ENCODE data around the gene TMC5. TPM values are rescaled to one million over a fixed set of nuclear protein-coding genes. Genes with fewer than 3 reads are reported as not detected.
"Not testable (repeated sequence)": the region's sequence is repeated elsewhere in the genome, so short reads cannot be mapped to it uniquely, and the experiment has no call there.

TMC5 gene
- total RNA-seq, 1 experiment from 2014 or later, result not detected

GRCh38 chr16:19543278-19543996 is 125.8 kb downstream of the TMC5 start:
- H3K9me3 ChIP-seq (replicated peaks); DNase-seq; H3K4me3 ChIP-seq; H3K27ac ChIP-seq; H3K4me1 ChIP-seq; H3K27me3 ChIP-seq: not testable (repeated sequence)
- H3K36me3 ChIP-seq, result peaks cover 69% of the 10 kb centered on the region

GRCh38 chr16:19548144-19548543 is 130.5 kb downstream of the TMC5 start:
- no peak overlapping the region for H3K4me3 ChIP-seq
- DNase-seq, result no peak
- H3K9me3 ChIP-seq (replicated peaks), result no peaks in the 10 kb centered on the region
- no peak overlapping the region for H3K27ac ChIP-seq
- no peaks in the 10 kb centered on the region for H3K27me3 ChIP-seq
- H3K36me3 ChIP-seq, result peaks cover 56% of the 10 kb centered on the region
- no peaks in the 10 kb centered on the region for H3K4me1 ChIP-seq

Other genes with a start within 250 kb of the TMC5 start
- gene SYT17, start 249.6 kb upstream of the TMC5 start, total RNA-seq (2014; rRNA removed; shearing (Covaris generic)), result 10.6 and 11.3 TPM in 2 replicates
- not detected in 2 replicates for gene CLEC19A, start 132.2 kb upstream of the TMC5 start, total RNA-seq (2014; rRNA removed; shearing (Covaris generic))
- gene GDE1, start 104.2 kb downstream of the TMC5 start, total RNA-seq (2014; rRNA removed; shearing (Covaris generic)), result 39.5 and 45.3 TPM in 2 replicates
- gene CCP110, start 106.1 kb downstream of the TMC5 start, total RNA-seq (2014; rRNA removed; shearing (Covaris generic)), result 30.3 and 37.2 TPM in 2 replicates
- 18.8 and 20.8 TPM in 2 replicates for gene VPS35L, start 137.8 kb downstream of the TMC5 start, total RNA-seq (2014; rRNA removed; shearing (Covaris generic))